HG02970 (cell line): ENCODE measurements around the gene SPACA6.

Experiments used
- ATAC-seq: cut with Tn5 transposase; IDR thresholded peaks from one replicate; pipeline ENCODE4 v1.9.1; 2021; ENCODE audit warnings: mild to moderate bottlenecking, moderate library complexity, moderate number of reproducible peaks; ENCODE audit not compliant: unreplicated experiment, low FRiP score

The SPACA6 gene

GRCh38 chr19:51688671-51689571 lies 4.2 kb upstream of the SPACA6 start:
- ATAC-seq, result no peak

GRCh38 chr19:51689751-51690453 lies 3.2 kb upstream of the SPACA6 start:
- ATAC-seq, result no peak

GRCh38 chr19:51690454-51691073 lies 2.6 kb upstream of the SPACA6 start:
- no peak for ATAC-seq

GRCh38 chr19:51691074-51691583 lies 2.0 kb upstream of the SPACA6 start:
- no peak for ATAC-seq

- ATAC-seq, result no peak
Measured at GRCh38 chr19:51691584-51692428, 1.3 kb upstream of the SPACA6 start.

- ATAC-seq, result no peak
Measured at GRCh38 chr19:51692468-51692867, 662 bp upstream of the SPACA6 start.

GRCh38 chr19:51693819-51694218 lies 689 bp downstream of the SPACA6 start:
- ATAC-seq, result no peak

- no peak for ATAC-seq
Measured at GRCh38 chr19:51694318-51695085, 1.4 kb downstream of the SPACA6 start.

- ATAC-seq, result no peak
Measured at GRCh38 chr19:51695088-51695487, 2.0 kb downstream of the SPACA6 start.

GRCh38 chr19:51695702-51696315 lies 2.7 kb downstream of the SPACA6 start:
- no peak for ATAC-seq

GRCh38 chr19:51696606-51697005 lies 3.5 kb downstream of the SPACA6 start:
- no peak for ATAC-seq

GRCh38 chr19:51697169-51697776 lies 4.1 kb downstream of the SPACA6 start:
- ATAC-seq, result no peak

GRCh38 chr19:51698296-51698695 lies 5.2 kb downstream of the SPACA6 start:
- no peak for ATAC-seq

- no peak for ATAC-seq
Measured at GRCh38 chr19:51699170-51699569, 6.0 kb downstream of the SPACA6 start.

GRCh38 chr19:51701468-51702100 lies 8.5 kb downstream of the SPACA6 start:
- ATAC-seq, result no peak

- no peak for ATAC-seq
Measured at GRCh38 chr19:51702103-51702824, 9.1 kb downstream of the SPACA6 start.

GRCh38 chr19:51702825-51703574 lies 9.9 kb downstream of the SPACA6 start:
- no peak for ATAC-seq
